A673 (cell line): ENCODE data around the gene PPP2R5E. TPM values are rescaled to one million over a fixed set of nuclear protein-coding genes. Genes with fewer than 3 reads are reported as not detected.

Experiments used
- BruUV-seq: library from RNA; stranded (reverse); fragments of 400-500 nt; replicated peaks from 2 replicates; lab custom pipeline; 2021; lab: Mats Ljungman, UMichigan
- CTCF ChIA-PET: fragments of 300-600 bp; sonication (Branson Sonifier 250); formaldehyde crosslinking; loops from one replicate; lab custom pipeline; 2022; ENCODE audit warnings: antibody characterized with exemption; lab: Charles Lee
- POLR2A ChIA-PET: fragments of 300-600 bp; sonication (Branson Sonifier 250); formaldehyde crosslinking; loops from one replicate; lab custom pipeline; 2022; ENCODE audit warnings: antibody characterized with exemption; ENCODE audit not compliant: low non-redundant PET; lab: Charles Lee
- DNase-seq: peaks from one replicate; pipeline ENCODE4 v3.0.0-alpha.2; 2015; ENCODE audit warnings: low spot score
- H3K27ac ChIP-seq: fragments of 200-600 bp; sonication (generic); 2 replicates; pipeline ENCODE4 v1.5.1; 2016; ENCODE audit warnings: mixed run types, low read depth, mild to moderate bottlenecking, mixed read lengths, antibody characterized with exemption, low read length; ENCODE audit not compliant: poor library complexity, severe bottlenecking
- H3K27me3 ChIP-seq: fragments of 200-600 bp; sonication (generic); replicated peaks from 2 replicates; pipeline ENCODE4 v1.6.1; 2017; ENCODE audit warnings: mixed run types, low read depth, mild to moderate bottlenecking, mixed read lengths, antibody characterized with exemption, low read length; ENCODE audit not compliant: insufficient read depth, poor library complexity
- H3K36me3 ChIP-seq: fragments of 200-600 bp; sonication (generic); 2 replicates; pipeline ENCODE4 v1.6.1; 2016; ENCODE audit warnings: mixed run types, mild to moderate bottlenecking, mixed read lengths, antibody characterized with exemption, low read length; ENCODE audit not compliant: insufficient read depth, poor library complexity, severe bottlenecking
- H3K4me1 ChIP-seq: fragments of 200-600 bp; sonication (generic); 2 replicates; pipeline ENCODE4 v1.6.1; 2017; ENCODE audit warnings: mixed run types, mild to moderate bottlenecking, mixed read lengths, antibody characterized with exemption, low read length; ENCODE audit not compliant: insufficient read depth, poor library complexity, severe bottlenecking
- H3K4me3 ChIP-seq: fragments of 200-600 bp; sonication (generic); 2 replicates; pipeline ENCODE4 v1.5.1; 2016; ENCODE audit warnings: low read depth, mixed run types, mild to moderate bottlenecking, mixed read lengths, low read length; ENCODE audit not compliant: poor library complexity, severe bottlenecking
- H3K9me3 ChIP-seq: fragments of 200-600 bp; sonication (generic); 2 replicates; pipeline ENCODE4 v1.6.1; 2016; ENCODE audit warnings: mixed run types, low read depth, mild to moderate bottlenecking, mixed read lengths, antibody characterized with exemption, low read length; ENCODE audit not compliant: poor library complexity, severe bottlenecking
- CTCF ChIP-seq: fragments of 300-800, 200-600 bp; sonication (generic); conservative IDR thresholded peaks from 2 replicates; pipeline ENCODE4 v1.5.1; 2017; ENCODE audit warnings: low read depth, mild to moderate bottlenecking, antibody characterized with exemption, low read length, moderate library complexity, mixed read lengths
- EZH2 ChIP-seq: fragments of 200-600 bp; sonication (generic); IDR thresholded peaks from 2 replicates; pipeline ENCODE4 v1.6.1; 2017; ENCODE audit warnings: borderline replicate concordance, low read depth, mild to moderate bottlenecking, mixed read lengths, antibody characterized with exemption, low read length; ENCODE audit not compliant: poor library complexity, severe bottlenecking
- intact Hi-C: fragments of 100-400 bp; cut with micrococcal nuclease; formaldehyde crosslinking; loops from one replicate; pipeline ENCODE4 v1.10.0; 2022; ENCODE audit not compliant: unreplicated experiment
- total RNA-seq: library from RNA; stranded (reverse); gene quantifications from 2 replicates; pipeline ENCODE4 v1.2.3, GENCODE V29; 2021

The PPP2R5E gene
- total RNA-seq, 1 experiment from 2014 or later, result 66.0 TPM

DNA sequence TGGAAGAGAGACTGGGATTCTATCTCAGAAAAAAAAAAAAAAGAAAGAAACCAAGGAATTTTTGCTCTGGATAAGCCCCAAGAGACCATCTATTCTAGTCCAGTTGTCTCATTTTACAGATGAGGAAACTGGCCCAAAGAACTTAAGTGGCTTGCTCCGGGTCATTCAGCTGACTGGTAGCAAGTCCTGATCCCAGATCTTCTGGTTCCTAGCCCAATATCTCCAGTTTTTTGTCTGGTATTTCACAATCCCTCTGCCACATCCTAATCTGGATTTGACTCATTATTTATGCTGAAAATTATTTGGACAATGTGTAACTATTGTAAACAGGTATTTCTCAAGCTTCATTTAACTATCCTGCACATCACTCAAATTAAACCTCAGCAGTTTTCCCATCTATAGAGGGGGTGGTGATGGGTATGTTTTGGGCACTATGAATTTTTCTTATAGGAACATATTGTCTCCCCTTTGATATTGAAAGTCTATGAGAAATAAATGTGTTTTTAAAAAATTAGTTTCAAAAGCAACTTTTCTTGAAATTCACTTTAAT lies 43.4 kb downstream of the PPP2R5E start:
- TF ChIP-seq EZH2, result no peak
- no peak for TF ChIP-seq CTCF
- intact Hi-C loops, result no loop called here
- no peak overlapping the region for H3K4me3 ChIP-seq
- no peaks in the 10 kb centered on the region for H3K36me3 ChIP-seq
- no peak overlapping the region for H3K27ac ChIP-seq
- no peaks in the 10 kb centered on the region for H3K4me1 ChIP-seq
- no TSS peak for BruUV-seq
- H3K9me3 ChIP-seq, result no peaks in the 10 kb centered on the region
- ChIA-PET CTCF (no interaction called here), POLR2A (interaction anchor here (0.6 kb wide), 1 partner anchor 1676 kb away, joined by 3 read pairs; no protein-coding TSS in a partner anchor)
- DNase-seq, result no peak
- H3K27me3 ChIP-seq, result no peaks in the 10 kb centered on the region

DNA sequence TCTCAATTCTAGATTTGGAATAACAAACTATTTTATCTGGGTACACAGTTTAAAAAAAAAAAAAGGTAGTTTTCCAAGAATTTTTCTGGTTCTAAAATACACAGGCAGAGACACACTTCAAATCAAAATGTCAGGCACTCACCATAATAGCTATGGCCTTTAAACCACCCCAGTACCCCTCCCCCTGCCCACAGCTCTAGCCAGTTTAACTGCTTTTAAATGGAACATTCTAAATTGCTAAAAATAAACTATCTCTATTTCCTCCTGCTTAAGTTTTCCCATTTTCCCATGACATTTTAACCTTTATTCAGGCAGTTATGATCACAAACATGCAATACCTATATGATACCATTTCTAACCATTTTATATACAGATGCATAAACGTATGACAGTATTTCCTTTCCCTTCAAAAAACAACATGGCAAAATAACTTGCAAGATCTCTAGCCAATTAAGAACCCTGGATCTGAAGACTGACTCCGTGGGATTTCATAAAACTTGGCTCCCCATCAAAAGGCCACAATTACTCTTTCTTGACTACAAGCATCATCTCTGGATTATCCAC lies 46.3 kb downstream of the PPP2R5E start:
- no peak for DNase-seq
- CTCF ChIA-PET, result no interaction called here
- H3K36me3 ChIP-seq, result no peaks in the 10 kb centered on the region
- H3K27ac ChIP-seq, result no peak overlapping the region
- BruUV-seq, result no TSS peak
- TF ChIP-seq CTCF (no peak), EZH2 (no peak)
- H3K4me3 ChIP-seq, result no peak overlapping the region
- POLR2A ChIA-PET, result no interaction called here
- no peaks in the 10 kb centered on the region for H3K27me3 ChIP-seq
- peaks cover 16% of the 10 kb centered on the region for H3K4me1 ChIP-seq
- intact Hi-C loops, result no loop called here
- no peaks in the 10 kb centered on the region for H3K9me3 ChIP-seq

DNA sequence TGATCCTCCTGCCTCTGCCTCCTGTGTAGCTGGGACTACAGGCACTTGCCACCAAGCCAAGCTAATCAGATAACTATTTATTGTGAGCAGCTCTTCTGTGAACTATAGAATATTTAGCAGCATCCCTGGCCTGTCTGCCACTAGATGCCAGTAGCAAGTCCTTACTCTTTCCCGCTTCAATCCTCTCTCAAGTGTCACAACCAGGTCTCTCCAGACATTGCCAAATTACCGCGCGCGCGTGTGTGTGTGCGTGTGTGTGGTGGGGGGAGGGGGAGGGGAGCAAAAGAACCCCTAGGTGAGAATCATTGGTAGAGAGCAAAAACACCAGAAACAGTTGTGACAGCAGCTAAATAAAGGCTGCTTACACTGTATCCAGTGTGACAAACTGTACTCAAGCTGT lies 49.9 kb downstream of the PPP2R5E start:
- intact Hi-C loops, result no loop called here
- ChIA-PET POLR2A (interaction anchor here (0.6 kb wide), 1 partner anchor 1273 kb away, joined by 3 read pairs; no protein-coding TSS in a partner anchor), CTCF (interaction anchor here (0.6 to 1.4 kb wide), 2 partner anchors 51 to 810 kb away, joined by 4 to 5 read pairs; no protein-coding TSS in a partner anchor)
- Histone ChIP-seq H3K27ac (no peak overlapping the region), H3K9me3 (no peaks in the 10 kb centered on the region), H3K27me3 (no peaks in the 10 kb centered on the region), H3K4me3 (no peak overlapping the region), H3K4me1 (peaks cover 26% of the 10 kb centered on the region), H3K36me3 (no peaks in the 10 kb centered on the region)
- peak; percentile 68 for DNase-seq
- TF ChIP-seq EZH2, result no peak
- peak; percentile 42 for TF ChIP-seq CTCF
- no TSS peak for BruUV-seq
